Inferior parietal cortex (tissue), 1 donor: Measurements from ENCODE around the gene SLC66A2.
A peak's percentile ranks its signal among the peaks of the same experiment; 100 is the strongest.
"Not testable (repeated sequence)": the region's sequence is repeated elsewhere in the genome, so short reads cannot be mapped to it uniquely, and the experiment has no call there.

Source experiments
- DNase-seq: peaks from one replicate; pipeline ENCODE4 v3.0.0-alpha.2; 2016; ENCODE audit errors: extremely low spot score

SLC66A2 gene

GRCh38 chr18:79881695-79882094, 69.8 kb downstream of the SLC66A2 start:
- no peak for DNase-seq

- DNase-seq, result no peak
Observed at GRCh38 chr18:79879566-79879965, 71.9 kb downstream of the SLC66A2 start.

- DNase-seq, result no peak
Observed at GRCh38 chr18:79878741-79879378, 72.6 kb downstream of the SLC66A2 start.

- DNase-seq, result not testable (repeated sequence)
Observed at GRCh38 chr18:79878246-79878645, 73.2 kb downstream of the SLC66A2 start.

- DNase-seq, result no peak
Observed at GRCh38 chr18:79877163-79878091, 74.0 kb downstream of the SLC66A2 start.

GRCh38 chr18:79876497-79876896, 75.0 kb downstream of the SLC66A2 start:
- DNase-seq, result no peak

- no peak for DNase-seq
Observed at GRCh38 chr18:79875931-79876461, 75.5 kb downstream of the SLC66A2 start.

GRCh38 chr18:79875531-79875919, 75.9 kb downstream of the SLC66A2 start:
- DNase-seq, result no peak

GRCh38 chr18:79874553-79875530, 76.6 kb downstream of the SLC66A2 start:
- no peak for DNase-seq

GRCh38 chr18:79873449-79874110, 77.9 kb downstream of the SLC66A2 start:
- no peak for DNase-seq

- DNase-seq, result no peak
Observed at GRCh38 chr18:79872527-79873444, 78.7 kb downstream of the SLC66A2 start.

- DNase-seq, result no peak
Observed at GRCh38 chr18:79871481-79872091, 79.9 kb downstream of the SLC66A2 start.

- DNase-seq, result no peak
Observed at GRCh38 chr18:79871026-79871390, 80.4 kb downstream of the SLC66A2 start.

GRCh38 chr18:79870301-79871025, 81.0 kb downstream of the SLC66A2 start:
- DNase-seq, result peak; percentile 39

- DNase-seq, result no peak
Observed at GRCh38 chr18:79869591-79870300, 81.7 kb downstream of the SLC66A2 start.

- DNase-seq, result no peak
Observed at GRCh38 chr18:79868811-79869541, 82.5 kb downstream of the SLC66A2 start.

GRCh38 chr18:79868168-79868784, 83.2 kb downstream of the SLC66A2 start:
- DNase-seq, result no peak
